Keratinocyte (primary cell): ENCODE data around the gene ASCC3. TPM values are rescaled to one million over a fixed set of nuclear protein-coding genes. Genes with fewer than 3 reads are reported as not detected.

Experiments used
- DNase-seq: peaks from one replicate; pipeline ENCODE4 v3.0.0-alpha.2; 2011; ENCODE audit warnings: low read depth, missing footprints, low spot score
- FAIRE-seq: peaks from 2 replicates; lab custom pipeline; 2011; peaks lifted over from hg19 to GRCh38; lab: Jason Lieb, UNC
- H2AFZ ChIP-seq: 2 replicates; pipeline ENCODE4 v1.6.0; 2012; ENCODE audit warnings: low read length, control low read depth, inconsistent platforms; ENCODE audit not compliant: control insufficient read depth
- H3K27ac ChIP-seq: 2 replicates; pipeline ENCODE4 v1.5.1; 2011; ENCODE audit warnings: low read length; ENCODE audit not compliant: control insufficient read depth, insufficient read depth
- H3K27me3 ChIP-seq: 3 replicates; pipeline ENCODE4 v1.6.0; 2011; ENCODE audit warnings: low read length; ENCODE audit not compliant: control insufficient read depth, insufficient read depth; ENCODE audit errors: extremely low read depth
- H3K36me3 ChIP-seq, 2 experiments: 2 replicates in 1 of 2; 3 replicates in 1 of 2; pipeline ENCODE4 v1.5.1; 2011; ENCODE audit warnings: low read length in 2 of 2, mild to moderate bottlenecking in 1 of 2; ENCODE audit not compliant: control insufficient read depth in 2 of 2, insufficient read depth in 2 of 2; ENCODE audit errors: extremely low read depth in 1 of 2
- H3K4me1 ChIP-seq: 3 replicates; pipeline ENCODE4 v1.5.1; 2011; ENCODE audit warnings: low read length; ENCODE audit not compliant: control insufficient read depth, insufficient read depth; ENCODE audit errors: extremely low read depth
- H3K4me2 ChIP-seq: 3 replicates; pipeline ENCODE4 v1.6.0; 2011; ENCODE audit warnings: low read depth, low read length; ENCODE audit not compliant: control insufficient read depth, insufficient read depth; ENCODE audit errors: extremely low read depth
- H3K4me3 ChIP-seq, 3 experiments: fragments of 200-600 bp in 1 of 3; sonication (generic) in 1 of 3; 2 replicates in 2 of 3; 3 replicates in 1 of 3; pipeline ENCODE4 v1.5.1; 2011 to 2016; ENCODE audit warnings: low read length in 3 of 3, mild to moderate bottlenecking in 3 of 3, control low read depth in 2 of 3, inconsistent platforms in 1 of 3, low read depth in 1 of 3, mixed read lengths in 1 of 3, mixed run types in 1 of 3, moderate library complexity in 1 of 3; ENCODE audit not compliant: control insufficient read depth in 2 of 3, insufficient read depth in 2 of 3; ENCODE audit errors: extremely low read depth in 1 of 3
- H3K79me2 ChIP-seq: 2 replicates; pipeline ENCODE4 v1.6.0; 2012; ENCODE audit warnings: low read length; ENCODE audit not compliant: control insufficient read depth, insufficient read depth
- H3K9ac ChIP-seq: 3 replicates; pipeline ENCODE4 v1.6.0; 2011; ENCODE audit warnings: low read length; ENCODE audit not compliant: control insufficient read depth, insufficient read depth; ENCODE audit errors: extremely low read depth
- H3K9me1 ChIP-seq: 3 replicates; pipeline ENCODE4 v1.6.0; 2011; ENCODE audit warnings: low read length; ENCODE audit not compliant: control insufficient read depth, insufficient read depth; ENCODE audit errors: extremely low read depth
- H3K9me3 ChIP-seq: 2 replicates; pipeline ENCODE4 v1.5.1; 2012; ENCODE audit warnings: low read depth, low read length; ENCODE audit not compliant: control insufficient read depth
- H4K20me1 ChIP-seq: 3 replicates; pipeline ENCODE4 v1.6.0; 2011; ENCODE audit warnings: low read length; ENCODE audit not compliant: control insufficient read depth, insufficient read depth; ENCODE audit errors: extremely low read depth
- EZH2 ChIP-seq: IDR thresholded peaks from one replicate; pipeline ENCODE4 v1.6.1; 2012; ENCODE audit warnings: inconsistent platforms, mild to moderate bottlenecking, low read length, moderate library complexity
- dilution Hi-C: fragments of 300-500 bp; cut with MboI; formaldehyde crosslinking; loops from one replicate; pipeline ENCODE4 v1.7.0; 2020; ENCODE audit warnings: low sequenced_read_pairs; ENCODE audit not compliant: extremely low pct_ligation_motif_present
- polyA plus RNA-seq, 5 experiments: library from polyadenylated mRNA; depleted of rRNA in 3 of 5; stranded (reverse) in 3 of 5; stranded (forward) in 1 of 5; unstranded in 1 of 5; fragments of >200 nt; gene quantifications; 1 replicate in 1 of 5; 2 replicates in 3 of 5; 3 replicates in 1 of 5; pipeline versions ENCODE4 v1.2.1 to v1.2.3, GENCODE V29; 2011 to 2012; ENCODE audit warnings: missing spikeins in 2 of 5, low read depth in 1 of 5, low replicate concordance in 1 of 5
- TF ChIP-seq, protein P1 (sequence below), 3 experiments: IDR thresholded peaks in 1 of 3; conservative IDR thresholded peaks in 1 of 3; optimal IDR thresholded peaks in 1 of 3; 2 replicates in 2 of 3; 3 replicates in 1 of 3; pipeline versions ENCODE3 to v1.5.1; 2011; ENCODE audit warnings: low read length in 3 of 3, mild to moderate bottlenecking in 3 of 3, moderate library complexity in 2 of 3, control low read depth in 1 of 3, inconsistent platforms in 1 of 3; ENCODE audit not compliant: insufficient read depth in 2 of 3; ENCODE audit errors: extremely low read depth in 1 of 3

ASCC3 gene
- polyA plus RNA-seq, 1 donor (not counting 4 experiments of a cell fraction or from before 2014, with no cell fraction given) = 58.6 TPM

DNA sequence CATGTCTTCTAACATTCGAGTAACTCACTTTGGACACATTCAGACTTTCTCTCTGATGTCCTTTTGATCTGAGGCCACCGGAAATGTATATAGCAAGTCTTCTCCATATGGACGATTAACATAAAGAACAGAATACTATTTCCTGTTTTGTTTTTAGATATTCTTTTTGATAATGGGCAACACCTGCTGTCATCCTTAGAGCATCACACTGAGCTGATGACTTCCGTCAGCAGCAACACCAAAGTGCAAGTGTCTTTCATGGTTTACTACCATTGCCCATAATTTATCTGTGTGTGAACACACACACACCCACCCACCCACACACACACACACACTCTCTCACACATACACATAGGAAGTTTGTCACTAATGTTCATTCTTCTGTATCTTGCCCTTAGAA is 303.7 kb downstream of the ASCC3 start:
- FAIRE-seq = no peak
- no peak for DNase-seq
- H3K79me2 ChIP-seq = no peaks in the 10 kb centered on the region
- H3K4me1 ChIP-seq = no peaks in the 10 kb centered on the region
- no peaks in the 10 kb centered on the region for H3K9me1 ChIP-seq
- H3K27me3 ChIP-seq = no peaks in the 10 kb centered on the region
- no peak overlapping the region for H2AFZ ChIP-seq
- no peaks in the 10 kb centered on the region for H4K20me1 ChIP-seq
- TF ChIP-seq, protein P1, sequence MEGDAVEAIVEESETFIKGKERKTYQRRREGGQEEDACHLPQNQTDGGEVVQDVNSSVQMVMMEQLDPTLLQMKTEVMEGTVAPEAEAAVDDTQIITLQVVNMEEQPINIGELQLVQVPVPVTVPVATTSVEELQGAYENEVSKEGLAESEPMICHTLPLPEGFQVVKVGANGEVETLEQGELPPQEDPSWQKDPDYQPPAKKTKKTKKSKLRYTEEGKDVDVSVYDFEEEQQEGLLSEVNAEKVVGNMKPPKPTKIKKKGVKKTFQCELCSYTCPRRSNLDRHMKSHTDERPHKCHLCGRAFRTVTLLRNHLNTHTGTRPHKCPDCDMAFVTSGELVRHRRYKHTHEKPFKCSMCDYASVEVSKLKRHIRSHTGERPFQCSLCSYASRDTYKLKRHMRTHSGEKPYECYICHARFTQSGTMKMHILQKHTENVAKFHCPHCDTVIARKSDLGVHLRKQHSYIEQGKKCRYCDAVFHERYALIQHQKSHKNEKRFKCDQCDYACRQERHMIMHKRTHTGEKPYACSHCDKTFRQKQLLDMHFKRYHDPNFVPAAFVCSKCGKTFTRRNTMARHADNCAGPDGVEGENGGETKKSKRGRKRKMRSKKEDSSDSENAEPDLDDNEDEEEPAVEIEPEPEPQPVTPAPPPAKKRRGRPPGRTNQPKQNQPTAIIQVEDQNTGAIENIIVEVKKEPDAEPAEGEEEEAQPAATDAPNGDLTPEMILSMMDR (optimal IDR thresholded peaks at IDR 0.05 in 1 of 3, IDR thresholded peaks at IDR 0.05 in 1 of 3, conservative IDR thresholded peaks at IDR 0.05 in 1 of 3; ENCODE audit: extremely low read depth in 1 of 3, insufficient read depth in 2 of 3, low read length in 3 of 3) = no peak
- TF ChIP-seq EZH2 = no peak
- no peak overlapping the region for H3K4me3 ChIP-seq
- H3K9me3 ChIP-seq = no peaks in the 10 kb centered on the region
- no peak overlapping the region for H3K9ac ChIP-seq
- no peak overlapping the region for H3K4me2 ChIP-seq
- no peak overlapping the region for H3K27ac ChIP-seq
- dilution Hi-C loops = no loop called here
- no peaks in the 10 kb centered on the region for H3K36me3 ChIP-seq

DNA sequence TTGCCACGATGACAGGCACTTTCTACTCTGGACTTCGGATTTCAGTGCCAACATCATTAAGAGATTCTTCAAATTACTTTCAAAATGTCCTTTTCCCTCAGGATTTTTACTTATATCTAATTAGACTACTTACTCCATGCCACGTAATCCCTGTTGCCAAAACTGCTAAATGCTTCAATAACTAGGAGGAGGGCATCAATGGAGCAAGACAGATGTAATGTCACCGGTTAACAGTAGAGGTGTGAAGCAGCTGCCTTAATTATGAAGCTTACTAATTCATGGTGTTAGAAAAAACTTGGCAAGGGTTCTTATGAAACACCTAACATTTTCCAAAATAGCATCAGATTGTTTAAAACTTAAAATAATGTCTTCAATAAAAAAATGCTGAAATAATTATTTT is 305.2 kb downstream of the ASCC3 start:
- DNase-seq = no peak
- Histone ChIP-seq H3K36me3 (peaks cover 0 to 3% of the 10 kb centered on the region in 2 experiments), H3K27ac (no peak overlapping the region), H2AFZ (no peak overlapping the region), H3K9me1 (no peaks in the 10 kb centered on the region), H4K20me1 (no peaks in the 10 kb centered on the region), H3K9ac (no peak overlapping the region), H3K27me3 (no peaks in the 10 kb centered on the region), H3K79me2 (no peaks in the 10 kb centered on the region), H3K4me3 (no peak overlapping the region), H3K4me1 (no peaks in the 10 kb centered on the region), H3K9me3 (no peaks in the 10 kb centered on the region), H3K4me2 (no peak overlapping the region)
- TF ChIP-seq, protein P1 (optimal IDR thresholded peaks at IDR 0.05 in 1 of 3, IDR thresholded peaks at IDR 0.05 in 1 of 3, conservative IDR thresholded peaks at IDR 0.05 in 1 of 3; ENCODE audit: extremely low read depth in 1 of 3, insufficient read depth in 2 of 3, low read length in 3 of 3) = no peak
- no peak for TF ChIP-seq EZH2
- dilution Hi-C loops = no loop called here
- FAIRE-seq = no peak
